Left forelimb (tissue), 1 donor: Measurements from ENCODE around the gene SALL1.

Source experiments
- DNase-seq: peaks from one replicate; pipeline ENCODE4 v3.0.0-alpha.2; 2018; ENCODE audit warnings: low spot score

Gene SALL1

DNA sequence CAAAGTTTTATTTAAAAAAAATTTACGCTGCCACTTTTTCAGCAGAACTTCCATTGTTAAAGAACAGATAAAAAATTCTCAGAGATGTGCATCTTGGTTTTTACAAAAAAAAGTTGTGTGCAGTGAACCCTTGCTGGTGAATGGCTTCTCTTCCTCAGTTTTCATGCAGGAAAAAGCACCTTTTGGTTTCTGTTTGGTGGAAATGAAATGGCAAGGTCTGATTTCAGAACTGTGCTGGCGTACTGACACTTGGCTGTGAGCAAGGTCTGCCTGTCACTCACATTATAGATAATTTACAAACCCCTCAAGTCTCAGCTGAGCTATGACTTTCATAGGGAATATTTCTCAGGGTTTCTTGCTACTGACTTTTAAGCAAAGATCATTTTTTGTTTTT lies 5.7 kb upstream of the SALL1 start:
- DNase-seq: no peak

DNA sequence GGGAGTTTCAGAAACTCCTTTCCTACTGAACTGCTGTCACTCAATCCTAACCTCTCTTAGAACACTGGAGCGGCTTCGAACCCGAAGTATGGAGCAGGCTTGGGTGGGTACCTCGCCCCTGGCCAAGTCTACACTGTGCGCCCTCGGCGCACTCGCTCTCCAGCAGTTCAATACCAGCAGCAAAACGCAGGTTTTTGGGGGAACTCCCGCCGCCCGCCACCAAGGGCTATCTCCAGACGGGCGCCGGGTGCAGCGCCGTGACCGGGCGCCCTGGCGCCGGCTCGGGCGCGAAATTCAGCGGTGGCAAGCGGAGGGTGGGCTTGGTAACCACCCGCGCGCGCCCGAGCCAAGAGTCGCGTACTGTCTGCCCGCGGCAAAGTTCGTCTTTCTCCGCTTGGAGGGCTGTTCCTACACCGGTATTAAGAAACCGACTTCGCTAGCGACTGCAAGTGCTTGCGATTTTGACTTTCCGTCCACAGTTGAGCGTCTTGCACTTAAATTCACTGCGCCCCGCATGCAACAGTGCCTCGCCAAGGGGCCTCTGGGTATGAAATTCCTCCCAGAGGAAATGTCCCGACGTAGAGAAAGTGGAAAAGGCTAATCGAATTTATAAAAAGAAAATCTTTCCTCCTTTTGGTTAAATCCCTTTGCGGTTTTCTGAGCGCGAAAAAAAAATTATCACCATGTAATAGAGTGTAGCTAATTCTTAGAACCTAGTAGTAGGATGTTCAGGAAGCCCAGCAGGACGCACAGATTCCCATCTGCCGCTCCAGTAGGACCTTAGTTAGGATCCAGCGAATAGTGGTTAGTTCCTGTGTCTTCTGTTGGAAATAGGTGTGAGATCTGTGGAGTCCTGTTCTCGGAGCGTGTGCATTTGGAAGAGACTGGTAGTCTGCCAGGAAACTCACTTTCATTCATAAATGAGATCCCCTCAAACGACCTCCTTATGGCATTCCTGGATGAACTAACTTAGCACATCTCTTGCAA lies 5.0 kb upstream of the SALL1 start:
- DNase-seq: no peak

DNA sequence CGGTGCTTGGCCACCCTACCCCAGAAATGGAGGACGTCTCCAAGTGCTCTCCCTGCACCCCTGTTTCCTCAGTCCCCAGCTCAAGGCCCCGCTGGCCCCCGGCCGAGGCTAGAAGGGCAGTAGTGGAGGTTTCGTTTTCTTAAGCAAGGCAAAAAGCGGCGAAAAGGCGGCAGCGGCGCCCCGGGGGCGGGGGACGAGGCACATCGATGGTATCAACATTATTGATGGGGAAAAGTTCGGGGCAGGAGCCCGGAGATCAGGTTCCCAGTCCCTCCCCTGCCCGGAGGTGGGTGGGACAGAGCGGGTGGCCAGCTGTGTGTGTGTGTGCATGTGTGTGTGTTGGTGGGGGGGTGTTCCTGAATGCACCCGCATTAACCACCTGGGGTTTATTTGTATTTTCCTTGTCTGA lies 4.1 kb upstream of the SALL1 start:
- DNase-seq: no peak

DNA sequence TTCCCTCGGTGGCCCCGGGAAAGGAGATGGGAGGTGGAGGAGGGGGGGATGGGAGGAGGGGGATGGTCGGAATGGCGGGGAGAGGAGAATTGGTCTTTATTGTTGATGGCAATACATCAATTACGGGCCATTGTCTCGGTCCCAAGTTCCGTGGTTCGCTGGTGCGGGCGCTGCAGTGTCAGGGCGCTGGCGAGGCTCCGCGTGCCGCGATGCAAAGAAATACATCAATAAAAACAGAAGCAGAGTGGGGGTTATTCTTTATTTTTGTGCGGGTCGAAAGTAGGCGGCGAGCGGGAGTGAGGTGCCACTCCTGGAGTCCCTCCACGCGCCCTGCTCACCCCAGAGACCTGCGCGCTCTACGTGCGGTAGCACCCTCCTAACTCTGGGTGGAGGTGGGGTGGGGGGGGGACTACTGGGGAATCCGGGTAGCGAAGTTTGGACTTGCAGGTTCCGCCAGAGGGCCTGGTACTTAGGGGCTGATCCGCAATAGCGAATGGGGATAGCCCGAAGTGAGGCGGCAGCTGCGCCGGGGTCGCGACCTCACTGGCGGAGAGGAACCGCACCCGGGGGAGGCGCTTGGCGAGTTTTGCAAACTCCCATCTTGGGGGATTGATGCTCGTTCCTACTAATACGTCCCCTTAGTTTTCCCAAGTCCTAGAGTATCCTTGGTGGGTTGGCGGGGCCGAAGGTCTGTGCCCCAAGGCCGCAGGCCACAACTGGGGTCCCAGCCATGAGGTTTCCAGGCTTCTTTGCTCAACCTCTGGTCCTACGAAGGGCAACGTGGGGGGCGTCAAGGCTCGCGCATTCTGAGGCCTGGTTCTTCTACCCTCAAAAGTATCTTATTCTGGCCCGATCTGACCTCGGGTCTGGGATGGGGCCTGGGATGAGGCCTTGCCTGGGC lies 3.5 kb upstream of the SALL1 start:
- no peak for DNase-seq

DNA sequence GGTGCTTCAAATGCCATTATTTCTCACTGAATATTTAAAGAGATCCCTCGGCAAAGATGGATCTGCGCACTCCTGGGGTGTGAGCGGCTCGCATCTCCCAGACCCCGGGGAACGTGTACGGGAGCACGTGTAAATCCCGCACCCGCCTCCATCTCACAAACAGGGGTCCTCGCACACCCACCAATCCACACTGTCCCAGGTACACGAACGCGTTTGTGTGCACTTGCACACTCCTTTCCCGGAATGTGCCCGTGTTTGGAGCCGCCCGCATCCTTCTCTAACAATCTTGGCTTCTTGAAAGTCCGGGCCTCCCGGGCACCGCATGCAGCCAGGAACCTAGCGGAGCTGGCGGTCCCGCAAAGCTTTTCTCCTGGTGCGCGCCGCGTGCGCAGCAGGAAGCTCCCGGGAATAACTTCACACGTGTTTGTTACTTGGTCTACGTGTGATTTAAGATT lies 2.5 kb upstream of the SALL1 start:
- DNase-seq: no peak

DNA sequence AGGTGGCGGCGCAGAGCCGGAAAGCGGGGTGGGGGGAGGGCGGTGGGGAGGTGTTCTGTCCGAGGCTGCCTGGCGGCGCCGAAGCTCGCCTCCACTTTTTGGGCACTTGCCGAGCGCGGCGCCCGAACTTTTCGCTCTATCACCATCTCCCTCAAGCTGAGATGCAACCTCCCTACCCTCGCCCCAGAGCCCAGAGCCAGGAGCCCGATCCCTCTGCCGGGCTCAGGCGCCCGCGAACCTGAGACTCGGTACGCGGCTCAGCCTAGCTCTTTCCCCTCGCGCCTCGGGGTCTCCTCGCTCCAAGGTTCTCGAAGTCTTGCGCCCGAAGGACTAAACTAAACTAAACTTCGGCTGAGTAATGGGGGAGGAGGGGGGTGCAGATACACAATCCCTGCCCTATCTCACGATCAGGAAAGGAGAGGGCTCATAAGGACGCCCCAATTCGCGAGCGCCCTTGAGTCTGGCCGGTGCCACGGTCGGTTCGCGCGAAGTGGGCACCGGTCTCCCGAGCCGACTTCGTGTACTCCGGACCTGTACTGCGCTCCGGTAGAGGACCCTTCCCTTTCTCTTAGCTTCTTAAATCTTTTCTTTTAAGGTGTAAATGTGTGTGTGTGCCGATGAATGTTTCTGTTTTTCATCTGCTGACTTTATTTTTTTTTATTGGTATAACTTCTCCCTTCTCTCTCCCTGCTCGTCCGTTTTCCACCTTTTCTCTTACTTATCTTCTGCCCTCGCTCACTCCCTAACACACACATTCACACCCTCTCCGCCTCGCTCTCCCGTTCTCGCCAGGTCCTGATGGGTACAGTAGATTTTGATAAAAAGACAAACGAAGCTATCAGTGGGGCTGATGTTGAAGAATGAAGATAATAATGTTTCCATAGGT lies 1.9 kb upstream of the SALL1 start:
- DNase-seq: no peak

DNA sequence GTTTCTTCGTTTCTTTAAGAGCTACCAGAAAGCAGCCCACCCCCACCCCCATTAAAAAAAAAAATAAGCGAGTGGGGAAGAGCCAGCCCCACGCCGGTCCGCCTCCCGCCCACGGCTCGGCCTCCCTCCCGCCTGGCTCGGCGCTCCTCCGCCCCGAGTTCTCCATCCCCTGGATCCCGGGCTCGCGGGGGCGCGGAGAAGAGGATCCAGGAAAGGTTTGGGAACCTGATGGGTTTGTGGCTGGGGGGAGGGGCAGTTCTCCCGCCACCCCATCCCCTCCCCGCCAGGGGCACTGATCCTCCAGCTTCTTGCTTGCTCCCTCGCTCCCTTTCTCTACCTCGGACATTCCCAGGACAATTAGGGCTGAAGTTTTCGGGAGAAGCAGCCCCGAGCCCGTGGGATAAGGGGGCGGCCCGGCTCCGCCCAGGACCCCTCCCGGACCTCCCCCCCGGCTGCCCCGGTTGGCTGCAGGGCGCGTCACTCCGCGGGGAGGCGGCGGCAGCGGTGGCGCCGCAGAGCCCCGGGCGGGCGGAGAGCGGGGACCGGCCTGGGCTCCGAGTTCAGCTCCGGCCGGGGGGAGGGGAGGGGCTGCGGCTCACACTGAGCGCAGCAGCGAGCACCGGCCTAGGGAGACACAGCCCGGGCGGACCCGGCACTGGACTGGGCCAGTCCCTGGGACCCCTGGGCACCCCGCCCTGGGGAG lies 1.0 kb upstream of the SALL1 start:
- peak; percentile 88 for DNase-seq

DNA sequence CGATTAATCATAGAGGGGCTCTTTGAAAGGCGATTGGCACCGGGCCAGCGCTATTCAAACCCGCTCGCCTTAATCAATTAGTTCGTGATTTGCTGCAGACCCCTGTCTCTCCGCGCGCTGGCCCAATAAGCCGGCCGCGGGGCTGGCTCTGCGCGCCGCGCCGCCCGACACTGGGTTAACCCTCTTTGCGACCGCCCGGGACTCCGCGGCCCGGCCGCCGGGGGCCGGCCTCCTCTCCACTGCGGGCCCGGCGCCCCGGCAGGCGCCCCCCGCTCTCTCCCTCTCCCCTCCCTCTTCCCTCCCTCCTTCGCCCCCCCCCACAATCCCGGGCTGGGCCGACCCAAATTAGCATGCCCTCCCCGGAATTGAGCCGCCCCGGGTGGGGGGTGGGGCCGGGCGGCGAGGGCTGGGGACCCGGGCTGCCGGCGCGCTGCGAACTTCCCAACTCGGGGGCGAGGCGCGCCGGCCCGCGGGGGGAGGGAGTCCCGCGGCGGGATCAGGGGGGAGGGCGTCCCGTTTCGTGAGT lies 428 bp upstream of the SALL1 start:
- DNase-seq: peak; percentile 81

DNA sequence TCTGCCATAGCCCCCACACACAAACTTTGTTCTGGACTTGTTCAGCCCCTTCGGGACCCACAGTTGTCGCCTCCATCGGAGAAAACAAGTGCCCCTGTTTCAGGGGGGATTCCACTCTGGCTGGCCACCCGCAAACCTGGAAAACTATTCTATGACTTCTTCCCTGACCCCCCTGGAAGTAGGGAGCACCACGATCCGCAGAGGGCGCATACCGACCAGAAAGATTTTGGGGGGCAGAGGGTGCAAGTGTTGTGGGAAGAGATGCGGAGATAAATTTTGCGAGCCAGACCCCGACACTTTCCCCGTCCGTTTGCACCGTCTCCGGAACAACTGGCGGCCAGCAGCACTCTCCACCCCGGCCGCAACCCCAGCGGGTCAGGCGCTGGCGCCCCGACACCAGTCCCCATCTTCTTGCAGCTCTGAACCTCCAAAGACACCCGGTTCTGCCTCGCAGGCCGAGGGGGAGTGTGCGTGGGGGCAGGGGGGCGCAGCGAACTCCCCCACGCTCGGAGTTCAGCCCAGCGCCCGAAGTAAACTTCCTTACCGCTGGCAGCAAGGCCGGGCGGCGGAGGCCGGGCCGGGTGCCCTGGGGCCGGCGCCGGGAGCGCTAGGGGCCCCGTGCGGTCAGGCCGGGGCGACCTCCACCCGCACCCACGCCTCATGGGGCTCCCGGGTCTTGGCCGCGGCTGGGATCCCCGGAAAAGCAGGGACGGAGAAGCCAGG lies 744 bp downstream of the SALL1 start:
- no peak for DNase-seq

DNA sequence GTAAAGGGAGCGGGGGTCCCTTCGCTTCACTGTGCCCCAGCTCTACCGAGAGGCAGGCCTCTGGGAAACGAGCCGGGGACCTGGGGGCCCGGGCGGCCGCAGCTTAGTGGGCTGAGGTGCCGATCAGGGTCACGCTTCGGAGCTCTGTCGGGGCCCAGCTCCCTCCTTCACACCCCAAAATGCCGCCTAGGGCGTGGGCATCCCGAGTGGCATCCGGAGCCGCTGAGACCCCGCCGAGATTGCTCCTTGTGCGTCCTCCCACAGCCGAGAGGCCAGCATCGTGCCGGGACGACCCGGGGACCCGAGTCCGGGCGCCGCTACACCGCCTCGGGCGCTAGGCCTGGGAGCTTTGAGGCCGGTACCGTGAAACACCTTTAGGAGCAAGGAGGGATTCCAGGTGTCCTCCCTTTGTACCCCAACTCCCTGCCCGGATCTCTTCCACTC lies 1.3 kb downstream of the SALL1 start:
- DNase-seq: no peak

DNA sequence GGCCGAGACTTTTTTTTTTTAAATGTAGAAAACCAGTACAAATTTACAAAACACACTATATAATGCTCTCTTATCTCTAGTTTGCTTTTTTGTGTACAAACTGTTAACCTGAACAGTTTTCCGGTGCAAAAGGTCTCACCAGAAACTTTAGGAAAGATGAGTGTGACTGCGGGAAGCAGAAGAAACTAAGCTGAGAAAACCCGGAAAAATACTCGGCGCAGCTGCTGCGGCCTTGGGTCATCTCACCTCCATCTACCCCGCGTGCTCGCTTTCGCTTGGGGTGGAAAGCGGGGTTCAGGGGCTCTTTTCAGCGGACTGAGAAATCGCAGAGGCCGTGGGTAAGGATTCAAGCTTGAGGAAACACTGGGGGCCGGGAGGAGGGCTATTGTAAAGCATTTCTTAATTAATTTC lies 1.8 kb downstream of the SALL1 start:
- no peak for DNase-seq

DNA sequence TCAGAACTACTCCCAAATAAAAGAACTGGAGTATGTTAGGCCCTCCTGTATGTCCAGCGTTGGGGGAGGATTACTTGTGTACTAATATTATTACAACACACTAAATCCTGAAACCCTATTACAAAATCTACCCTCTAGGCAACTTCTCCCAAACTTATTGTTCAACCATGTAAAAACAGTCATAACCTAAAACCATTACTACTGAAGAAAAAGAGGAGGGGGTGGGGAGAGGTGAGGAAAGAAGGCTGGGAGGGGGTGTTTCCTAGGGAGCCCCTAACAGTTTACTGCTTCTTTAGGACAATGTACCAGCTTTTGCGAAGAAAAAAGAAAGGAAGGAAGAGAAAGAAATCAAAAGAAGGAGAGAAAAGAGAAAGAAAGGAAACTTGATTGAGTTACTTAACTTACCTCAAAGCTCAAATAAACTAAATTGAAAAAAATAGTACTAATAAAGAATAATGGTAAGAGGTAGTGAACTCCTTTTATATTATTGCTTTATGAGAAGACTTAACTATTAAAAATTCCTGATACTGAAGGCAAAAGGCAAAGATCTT lies 2.3 kb downstream of the SALL1 start:
- no peak for DNase-seq

DNA sequence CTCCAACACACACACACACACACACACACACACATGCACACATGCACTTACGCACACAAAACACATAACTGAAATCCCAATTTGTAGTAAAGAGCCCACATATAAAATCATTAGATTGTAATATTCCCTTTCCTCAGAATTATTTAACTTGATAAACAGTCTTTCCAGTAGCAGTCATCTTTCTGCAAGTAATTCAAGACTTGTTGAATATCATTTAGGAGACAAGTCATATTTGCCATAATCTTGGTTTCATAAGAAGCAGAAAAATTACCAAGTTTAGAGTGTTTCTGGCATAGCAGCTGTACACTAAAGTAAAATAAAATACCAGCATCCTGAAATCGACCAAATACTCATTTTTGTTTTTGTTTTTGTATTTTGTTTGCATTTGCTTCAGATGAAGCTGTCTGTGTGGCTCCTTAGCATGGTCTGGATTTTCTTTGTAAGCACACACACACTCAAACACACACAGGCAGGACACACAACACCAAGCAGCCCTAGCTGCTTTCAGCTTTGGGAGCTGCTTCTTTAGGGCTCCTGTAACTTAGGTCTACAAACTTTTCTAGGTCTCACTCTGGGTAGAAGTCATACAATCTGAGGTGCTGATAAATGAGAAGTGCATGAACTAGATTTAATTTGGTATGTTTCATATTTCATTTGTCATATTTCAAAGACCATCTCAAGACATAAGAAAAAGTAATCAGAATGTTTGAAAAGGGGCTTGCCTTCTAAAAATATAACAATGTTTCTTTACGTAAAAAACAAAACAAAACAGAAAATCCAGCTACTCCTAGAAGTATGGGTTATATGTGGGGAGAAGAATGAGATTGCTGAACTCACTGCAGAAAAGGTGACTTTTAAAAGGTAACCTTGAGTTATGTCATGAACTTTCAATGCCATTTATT lies 3.0 kb downstream of the SALL1 start:
- DNase-seq: no peak

DNA sequence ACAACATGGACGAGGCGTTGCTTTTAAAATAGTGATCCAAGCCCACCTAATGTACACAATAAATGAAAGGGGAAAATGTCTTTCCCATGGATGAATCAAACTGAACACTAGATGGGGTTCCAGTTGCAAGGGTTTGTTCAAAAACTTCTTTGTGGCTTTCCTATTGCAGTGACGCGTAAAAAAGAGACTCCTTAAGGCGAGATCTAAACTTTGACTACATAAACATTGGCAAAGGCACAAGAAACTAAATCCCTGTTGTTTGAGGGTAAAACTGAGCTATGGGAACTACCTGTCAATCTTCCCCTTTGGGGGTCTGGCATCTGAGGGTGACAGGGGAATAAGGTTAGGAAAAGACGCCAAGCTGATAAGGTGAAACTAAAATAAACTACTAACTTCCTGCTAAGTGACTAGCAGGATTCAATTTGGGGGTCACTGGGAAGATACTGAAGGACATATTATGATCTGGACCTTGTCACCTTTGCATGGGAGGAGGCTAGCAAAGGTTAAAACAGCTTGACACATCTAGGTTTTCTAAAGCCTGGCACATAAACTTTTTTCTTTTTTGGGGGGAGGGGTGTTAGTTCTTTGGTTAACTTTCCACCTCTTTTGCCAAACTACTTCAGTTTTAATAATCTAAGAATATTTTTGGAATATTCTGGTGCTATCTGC lies 4.7 kb downstream of the SALL1 start:
- DNase-seq: no peak

DNA sequence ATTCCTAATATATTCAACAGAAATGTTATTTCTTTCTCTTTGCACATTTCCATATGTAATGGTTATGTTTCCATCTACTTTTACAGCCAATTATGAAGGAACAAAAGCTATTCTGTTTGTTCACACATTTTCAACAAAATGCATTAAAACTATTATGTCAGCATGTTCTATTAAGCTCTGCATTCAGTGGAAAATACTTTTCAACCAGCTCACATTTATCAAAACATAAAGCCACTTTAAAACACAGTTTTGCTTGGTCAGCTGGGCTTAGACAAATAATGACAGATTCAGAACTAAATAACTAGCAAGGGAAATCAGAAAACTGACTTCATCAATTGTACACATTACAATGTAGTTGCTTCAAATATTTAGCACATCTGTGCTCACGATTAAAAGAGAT lies 6.9 kb downstream of the SALL1 start:
- DNase-seq: no peak

DNA sequence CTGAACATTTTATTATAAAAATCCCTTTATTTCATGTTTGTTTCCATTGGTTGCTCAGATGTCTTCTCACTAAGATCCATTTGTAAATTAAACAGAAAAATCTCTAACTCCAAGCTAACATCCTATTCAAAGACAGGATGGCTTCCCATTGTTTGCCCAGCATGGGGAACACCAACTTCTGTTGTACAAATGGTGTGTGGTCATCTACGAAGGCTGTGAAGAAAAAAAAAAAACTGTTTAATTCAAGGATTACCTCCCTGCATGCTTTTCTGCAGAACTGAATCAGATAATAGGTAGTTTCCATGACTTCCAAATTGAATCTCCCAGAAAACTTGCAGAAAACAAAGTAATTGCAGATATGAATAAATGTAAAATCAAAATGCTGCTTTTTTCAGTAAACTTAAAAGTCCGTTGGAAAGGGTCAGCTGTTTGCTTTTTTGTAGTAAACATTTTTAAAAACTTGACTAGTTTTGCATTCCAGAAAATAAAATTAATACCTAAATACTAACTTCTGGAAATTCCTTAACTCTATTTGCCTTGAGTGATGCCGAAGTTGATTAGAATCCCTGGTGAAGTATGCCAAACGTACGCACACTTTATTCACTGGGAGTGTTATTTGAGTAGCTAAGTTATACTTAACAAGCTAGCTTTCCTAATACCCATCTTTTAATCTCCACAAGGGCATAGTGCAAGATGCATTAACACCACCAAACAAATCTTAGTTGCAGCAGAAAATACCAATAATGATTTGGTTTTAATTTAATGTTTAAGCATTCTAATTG lies 7.7 kb downstream of the SALL1 start:
- DNase-seq: no peak

DNA sequence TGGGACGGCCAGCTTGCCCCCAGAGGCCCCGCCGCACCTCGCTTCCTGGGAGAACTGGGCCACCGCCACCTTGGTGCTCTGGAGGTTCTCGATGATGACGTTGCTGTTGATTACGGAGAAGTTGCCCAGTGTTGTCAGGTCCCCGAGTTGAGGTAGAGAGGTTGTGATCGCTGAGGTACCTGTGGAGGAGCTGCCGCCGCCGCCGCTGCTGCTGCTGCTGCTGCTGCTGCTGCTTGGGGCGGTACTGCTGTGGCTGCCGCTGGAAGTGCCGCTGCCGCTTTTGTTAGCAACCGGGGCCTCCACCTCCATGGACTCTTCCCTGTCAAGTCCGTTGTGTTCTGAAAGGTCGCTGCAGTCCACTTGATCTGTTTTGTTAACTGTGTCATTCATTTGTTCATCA lies 9.5 kb downstream of the SALL1 start:
- DNase-seq: no peak
